OCI-LY1 (cell line): ENCODE measurements around the gene IAH1.

ENCODE experiments used
- H2AFZ ChIP-seq: fragments of 200-600 bp; sonication (generic), shearing (Covaris generic); 2 replicates; pipeline ENCODE4 v1.6.0; 2014; ENCODE audit warnings: antibody characterized with exemption, mild to moderate bottlenecking, low read length
- H3F3A ChIP-seq: fragments of 200-600 bp; sonication (generic), shearing (Covaris generic); 2 replicates; pipeline ENCODE4 v1.6.0; 2014; ENCODE audit warnings: mild to moderate bottlenecking, antibody characterized with exemption, low read length, moderate library complexity; ENCODE audit not compliant: insufficient read depth
- H3K27ac ChIP-seq: fragments of 200-600 bp; sonication (generic); 2 replicates; pipeline ENCODE4 v1.5.1; 2014; ENCODE audit warnings: low read length, mixed run types, mild to moderate bottlenecking, low read depth; ENCODE audit not compliant: poor library complexity, severe bottlenecking
- H3K27me3 ChIP-seq: fragments of 200-600 bp; sonication (generic); 2 replicates; pipeline ENCODE4 v1.6.0; 2014; ENCODE audit warnings: antibody characterized with exemption, mild to moderate bottlenecking, low read length, moderate library complexity; ENCODE audit not compliant: insufficient read depth
- H3K36me3 ChIP-seq: fragments of 200-600 bp; sonication (generic); 2 replicates; pipeline ENCODE4 v1.6.1; 2014; ENCODE audit warnings: mild to moderate bottlenecking, antibody characterized with exemption, low read length, moderate library complexity, mixed read lengths; ENCODE audit not compliant: insufficient read depth
- H3K4me1 ChIP-seq: fragments of 200-600 bp; sonication (generic); 2 replicates; pipeline ENCODE4 v1.5.1; 2014; ENCODE audit warnings: mild to moderate bottlenecking, low read length, moderate library complexity; ENCODE audit not compliant: insufficient read depth, severe bottlenecking
- H3K4me2 ChIP-seq: fragments of 200-600 bp; sonication (generic), shearing (Covaris generic); 2 replicates; pipeline ENCODE4 v1.6.1; 2014; ENCODE audit warnings: low read length
- H3K4me3 ChIP-seq: fragments of 200-600 bp; sonication (generic); 2 replicates; pipeline ENCODE4 v1.5.1; 2014; ENCODE audit warnings: low read length, low read depth, mild to moderate bottlenecking, mixed read lengths; ENCODE audit not compliant: poor library complexity, severe bottlenecking
- H3K79me2 ChIP-seq: fragments of 200-600 bp; shearing (Covaris generic); 2 replicates; pipeline ENCODE4 v1.6.1; 2016; ENCODE audit warnings: mixed run types, low read length, mixed read lengths; ENCODE audit not compliant: insufficient read depth
- H3K9ac ChIP-seq: fragments of 200-600 bp; sonication (generic), shearing (Covaris generic); 2 replicates; pipeline ENCODE4 v1.6.1; 2014; ENCODE audit warnings: mild to moderate bottlenecking, low read length, mixed read lengths
- H3K9me2 ChIP-seq: fragments of 200-600 bp; sonication (generic), shearing (Covaris generic); 2 replicates; pipeline ENCODE4 v1.6.1; 2014; ENCODE audit warnings: low read depth, mild to moderate bottlenecking, low read length, mixed read lengths
- H3K9me3 ChIP-seq: fragments of 200-600 bp; shearing (Covaris generic); 2 replicates; pipeline ENCODE4 v1.6.1; 2014; ENCODE audit warnings: low read length, mixed read lengths
- H4K20me1 ChIP-seq: fragments of 200-600 bp; sonication (generic), shearing (Covaris generic); 2 replicates; pipeline ENCODE4 v1.6.0; 2016; ENCODE audit warnings: mild to moderate bottlenecking, low read length; ENCODE audit not compliant: insufficient read depth
- CTCF ChIP-seq: fragments of 200-600 bp; sonication (generic), shearing (Covaris generic); IDR thresholded peaks from 2 replicates; pipeline ENCODE4 v1.5.1; 2017; ENCODE audit warnings: mild to moderate bottlenecking, antibody characterized with exemption, low read length, moderate library complexity, mixed read lengths
- EZH2 ChIP-seq: fragments of 200-600 bp; sonication (generic), shearing (Covaris generic); IDR thresholded peaks from 2 replicates; pipeline ENCODE4 v1.8.0; 2017; ENCODE audit warnings: borderline replicate concordance, mixed run types, mild to moderate bottlenecking, antibody characterized with exemption, low read length, moderate library complexity, mixed read lengths

The IAH1 gene

GRCh38 chr2:9519250-9519649 lies 44.9 kb downstream of the IAH1 start:
- Histone ChIP-seq H3K9me2 (no peaks in the 10 kb centered on the region), H3K27me3 (no peaks in the 10 kb centered on the region), H3K4me1 (no peaks in the 10 kb centered on the region), H3K9ac (no peak overlapping the region), H2AFZ (no peak overlapping the region), H3K4me3 (no peak overlapping the region), H4K20me1 (no peaks in the 10 kb centered on the region), H3K4me2 (no peak overlapping the region), H3K79me2 (no peaks in the 10 kb centered on the region), H3K27ac (no peak overlapping the region), H3F3A (no peaks in the 10 kb centered on the region), H3K9me3 (no peaks in the 10 kb centered on the region), H3K36me3 (peaks cover 85% of the 10 kb centered on the region)
- no peak for TF ChIP-seq EZH2

DNA sequence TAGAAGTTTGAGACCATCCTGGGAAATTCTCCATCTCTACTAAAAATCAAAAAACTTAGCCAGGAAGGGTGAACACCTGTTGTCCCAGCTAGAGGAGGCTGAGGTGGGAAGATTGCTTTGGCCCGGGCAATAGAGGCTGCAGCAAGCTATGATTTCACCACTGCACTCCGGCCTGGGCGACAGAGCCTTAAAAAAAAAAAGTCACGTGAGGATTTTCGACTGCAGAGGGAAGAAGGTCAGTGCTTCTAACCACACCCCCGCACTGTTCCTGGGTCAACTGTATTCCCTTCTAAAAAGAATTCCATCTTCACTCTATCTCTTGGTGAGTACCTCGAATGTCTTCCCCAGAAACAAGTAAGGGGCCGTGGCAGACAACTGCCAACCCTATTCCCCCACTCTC lies 49.9 kb downstream of the IAH1 start:
- Histone ChIP-seq H3K27ac (no peak overlapping the region), H3K9ac (no peak overlapping the region), H2AFZ (no peak overlapping the region), H3K4me3 (no peak overlapping the region), H3K79me2 (no peaks in the 10 kb centered on the region), H3K4me2 (no peak overlapping the region), H3F3A (no peaks in the 10 kb centered on the region), H3K9me3 (no peaks in the 10 kb centered on the region), H3K36me3 (peaks cover 92% of the 10 kb centered on the region), H3K27me3 (no peaks in the 10 kb centered on the region), H3K9me2 (no peaks in the 10 kb centered on the region), H3K4me1 (no peaks in the 10 kb centered on the region), H4K20me1 (no peaks in the 10 kb centered on the region)
- TF ChIP-seq CTCF (no peak), EZH2 (no peak)

DNA sequence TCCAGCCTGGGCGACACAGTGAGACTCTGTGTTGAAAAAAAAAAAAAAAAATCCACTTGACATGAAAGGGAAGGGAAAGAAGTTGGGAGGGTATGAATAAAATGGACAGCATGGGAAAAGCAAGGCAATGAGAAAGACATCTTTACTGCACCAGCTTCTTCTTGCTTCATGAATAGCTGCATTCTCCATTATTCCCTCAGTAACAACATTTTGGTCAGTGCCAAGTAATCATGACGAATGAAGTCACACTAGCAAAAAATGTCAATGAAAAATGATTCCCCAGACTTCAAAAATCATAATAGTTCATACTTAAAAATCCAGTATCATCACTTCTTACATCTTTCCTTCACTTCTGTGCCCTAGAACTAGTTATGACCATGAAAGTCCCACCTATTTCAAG lies 50.9 kb downstream of the IAH1 start:
- peaks cover 92% of the 10 kb centered on the region for H3K36me3 ChIP-seq
- H3K9ac ChIP-seq: no peak overlapping the region
- H2AFZ ChIP-seq: no peak overlapping the region
- no peaks in the 10 kb centered on the region for H4K20me1 ChIP-seq
- no peaks in the 10 kb centered on the region for H3K9me2 ChIP-seq
- H3K27ac ChIP-seq: no peak overlapping the region
- no peaks in the 10 kb centered on the region for H3K9me3 ChIP-seq
- no peaks in the 10 kb centered on the region for H3K79me2 ChIP-seq
- H3F3A ChIP-seq: no peaks in the 10 kb centered on the region
- no peaks in the 10 kb centered on the region for H3K27me3 ChIP-seq
- H3K4me3 ChIP-seq: no peak overlapping the region
- no peaks in the 10 kb centered on the region for H3K4me1 ChIP-seq
- no peak overlapping the region for H3K4me2 ChIP-seq
- TF ChIP-seq EZH2 (no peak), CTCF (no peak)

GRCh38 chr2:9527995-9528787 lies 53.8 kb downstream of the IAH1 start:
- no peak overlapping the region for H3K4me2 ChIP-seq
- H3F3A ChIP-seq: no peaks in the 10 kb centered on the region
- no peaks in the 10 kb centered on the region for H3K4me1 ChIP-seq
- no peaks in the 10 kb centered on the region for H3K27me3 ChIP-seq
- H3K9me3 ChIP-seq: no peaks in the 10 kb centered on the region
- H3K9ac ChIP-seq: no peak overlapping the region
- H3K27ac ChIP-seq: no peak overlapping the region
- peaks cover 92% of the 10 kb centered on the region for H3K36me3 ChIP-seq
- H3K79me2 ChIP-seq: no peaks in the 10 kb centered on the region
- H2AFZ ChIP-seq: no peak overlapping the region
- H3K9me2 ChIP-seq: no peaks in the 10 kb centered on the region
- TF ChIP-seq EZH2: no peak
- TF ChIP-seq CTCF: no peak
- H4K20me1 ChIP-seq: no peaks in the 10 kb centered on the region
- H3K4me3 ChIP-seq: no peak overlapping the region
